NB4 (cell line): ENCODE data around the gene GOLGB1.

Source experiments
- CTCF ChIP-seq: IDR thresholded peaks from one replicate; pipeline ENCODE4 v1.5.1; 2012; ENCODE audit warnings: low read depth, low read length
- MAX ChIP-seq: IDR thresholded peaks from 2 replicates; pipeline ENCODE4 v1.6.1; 2011; ENCODE audit warnings: low read depth, low read length
- POLR2A ChIP-seq: IDR thresholded peaks from 2 replicates; pipeline ENCODE4 v1.6.1; 2011; ENCODE audit warnings: mild to moderate bottlenecking; ENCODE audit not compliant: insufficient read length; ENCODE audit errors: extremely low read depth

GRCh38 chr3:121722411-121722810 lies 27.1 kb downstream of the GOLGB1 start:
- TF ChIP-seq MAX = no peak
- no peak for TF ChIP-seq CTCF
- TF ChIP-seq POLR2A = no peak
